Midbrain (tissue), 1 donor: ENCODE data around the gene HEPHL1.
A peak's percentile ranks its signal among the peaks of the same experiment; 100 is the strongest.

ENCODE experiments used
- DNase-seq: peaks from one replicate; lab custom pipeline; 2025; lab: John Stamatoyannopoulos, UW

The HEPHL1 gene

DNA sequence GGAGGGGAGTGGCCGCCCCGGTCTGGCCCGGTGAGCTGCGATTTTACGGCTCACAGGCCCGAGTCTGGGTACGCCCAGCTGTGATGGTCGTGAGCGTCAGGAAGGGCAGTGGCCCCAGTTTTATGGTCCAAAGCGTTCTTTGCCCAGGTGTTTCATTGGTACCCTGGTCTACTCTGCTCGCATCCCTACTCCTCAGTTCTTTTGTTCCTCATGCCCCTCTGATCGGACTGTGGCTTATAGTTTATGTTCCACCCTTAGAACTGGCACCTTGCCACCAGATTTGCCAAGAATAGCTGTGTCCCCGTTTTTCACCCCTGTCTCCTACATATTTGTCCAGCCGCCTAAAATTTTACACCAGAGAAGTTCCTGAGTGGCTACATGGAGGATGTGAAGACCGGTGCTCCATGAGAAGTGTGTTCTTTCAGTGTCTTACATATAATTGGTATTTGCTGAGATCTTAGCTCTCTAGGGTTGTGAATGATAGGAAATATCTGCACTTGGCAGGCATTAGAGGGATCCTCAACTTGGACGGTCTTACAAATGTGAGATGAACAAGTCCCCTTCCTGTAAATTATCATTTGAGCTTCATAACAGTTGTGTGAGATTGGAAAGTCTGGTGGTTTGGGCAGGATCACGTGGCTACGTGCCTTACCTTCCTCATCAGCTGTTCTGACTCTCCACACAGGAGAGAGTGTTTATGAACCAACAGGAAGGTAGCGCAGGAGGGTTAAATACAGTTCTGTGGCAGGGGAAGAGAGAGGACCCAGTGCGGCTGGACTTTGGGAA is 108.6 kb downstream of the HEPHL1 start:
- DNase-seq, result no peak

- DNase-seq, result no peak
Observed at GRCh38 chr11:94130298-94131046, 109.3 kb downstream of the HEPHL1 start.

GRCh38 chr11:94131047-94131717 is 110.0 kb downstream of the HEPHL1 start:
- no peak for DNase-seq

GRCh38 chr11:94131718-94132115 is 110.6 kb downstream of the HEPHL1 start:
- DNase-seq, result no peak

- DNase-seq, result no peak
Observed at GRCh38 chr11:94132152-94132558, 111.0 kb downstream of the HEPHL1 start.

DNA sequence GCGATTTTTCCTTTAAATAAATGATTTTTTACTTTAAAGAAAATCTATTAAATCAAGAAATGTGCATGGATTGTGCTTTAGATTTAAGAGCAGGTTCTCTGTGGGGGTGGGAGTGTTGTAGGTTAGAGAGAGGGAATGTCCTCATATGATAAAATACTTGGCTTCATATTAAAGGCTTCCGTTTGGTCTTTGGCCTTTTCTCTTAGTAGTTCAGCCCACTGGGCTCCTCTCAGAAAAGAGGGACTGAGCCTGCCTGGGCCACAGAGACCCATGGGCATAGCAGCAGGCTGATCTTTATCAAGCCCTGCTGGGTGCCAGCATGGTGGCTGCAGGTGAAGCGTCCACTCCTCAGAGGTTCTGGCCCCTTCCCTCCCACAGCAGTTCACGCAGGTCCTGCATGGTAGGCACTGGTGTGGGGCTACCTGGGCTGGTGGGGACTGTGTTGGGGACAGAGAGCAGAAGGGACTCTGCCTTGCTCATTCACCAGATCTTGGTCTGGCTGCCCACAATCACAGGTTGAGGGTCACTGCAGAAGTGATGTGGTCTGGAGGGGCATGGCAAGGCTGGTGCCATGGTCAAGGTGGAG is 111.8 kb downstream of the HEPHL1 start:
- no peak for DNase-seq

GRCh38 chr11:94133752-94134151 is 112.6 kb downstream of the HEPHL1 start:
- DNase-seq, result no peak

GRCh38 chr11:94134651-94135512 is 113.7 kb downstream of the HEPHL1 start:
- peak; percentile 31 for DNase-seq

DNA sequence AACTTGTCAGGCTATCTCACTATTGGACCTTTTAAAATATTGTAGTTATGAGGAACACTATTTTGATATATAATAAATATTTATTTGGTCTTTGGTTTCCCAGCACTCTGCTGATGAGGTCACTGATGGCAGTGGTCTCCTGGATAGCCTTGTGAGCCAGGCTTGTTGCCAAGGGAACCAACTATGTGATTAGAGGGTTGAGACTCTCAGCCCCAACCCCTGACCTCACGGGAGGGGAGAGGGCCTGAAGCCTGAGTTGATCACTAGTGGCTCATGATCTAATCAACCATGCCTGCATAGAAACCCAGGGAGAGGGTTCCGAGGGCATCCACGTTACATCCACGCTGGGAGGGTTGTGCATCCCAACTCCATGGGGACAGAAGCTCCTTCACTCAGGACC is 118.3 kb downstream of the HEPHL1 start:
- DNase-seq, result no peak

DNA sequence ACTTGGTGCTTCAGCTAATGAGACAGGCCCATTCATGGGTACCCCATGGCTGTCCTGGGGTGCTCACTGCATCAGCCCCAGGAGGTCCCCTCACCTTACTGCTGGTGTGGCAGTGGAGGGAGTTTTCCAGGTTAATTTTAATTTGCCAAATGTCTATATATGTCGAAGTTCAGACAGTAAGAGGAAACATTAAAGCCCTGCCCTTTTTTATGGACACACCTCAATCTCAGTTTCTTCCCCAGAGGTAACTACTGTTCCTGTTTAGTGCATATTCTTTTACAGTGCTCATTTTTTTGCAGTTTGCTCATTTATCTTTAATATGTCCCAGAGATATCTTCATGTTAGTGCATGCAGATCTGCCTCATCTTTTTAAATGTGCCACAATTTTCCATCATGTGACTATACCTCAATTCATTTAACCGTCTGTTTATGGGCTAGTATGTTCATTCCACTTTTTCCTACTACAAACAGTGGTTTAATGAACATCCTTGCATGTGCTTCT is 119.1 kb downstream of the HEPHL1 start:
- no peak for DNase-seq

DNA sequence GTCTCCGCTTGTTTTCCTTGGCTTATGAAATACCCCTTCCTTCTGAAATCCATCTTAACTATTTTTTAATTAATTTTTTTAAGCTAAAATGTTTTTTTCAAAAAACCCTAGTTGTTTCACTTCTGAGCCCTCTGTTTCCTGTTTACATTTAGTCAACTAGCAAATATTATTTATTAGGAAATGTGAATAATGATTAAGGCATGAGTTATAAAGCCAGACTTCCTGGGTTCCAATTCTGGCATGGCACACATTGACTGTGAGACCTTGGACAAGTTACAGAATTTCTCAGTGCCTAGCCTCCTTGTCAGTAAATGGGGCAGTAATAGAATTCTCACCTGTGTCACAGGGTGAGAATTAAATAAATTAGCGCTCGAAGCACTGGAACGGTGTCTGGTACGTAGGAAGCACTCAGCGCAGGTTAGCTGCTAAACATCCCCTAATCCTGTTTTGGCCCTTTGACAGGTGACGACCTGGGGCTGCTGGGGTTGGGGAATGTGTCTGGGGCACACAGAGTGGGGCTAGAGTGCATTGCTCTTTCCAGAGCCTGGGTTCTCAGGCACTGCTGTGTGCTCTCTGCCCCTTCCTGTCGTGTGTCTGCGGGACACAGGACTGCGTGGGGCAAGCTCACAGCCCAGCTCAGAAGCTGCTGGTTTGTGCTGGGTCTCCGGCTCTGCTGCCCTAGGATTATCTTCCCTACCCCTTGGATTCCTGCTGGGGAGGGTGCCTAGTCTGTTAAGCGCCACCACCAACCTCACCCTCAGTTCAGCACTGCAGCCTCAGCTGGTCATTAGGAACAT is 120.6 kb downstream of the HEPHL1 start:
- DNase-seq, result no peak

DNA sequence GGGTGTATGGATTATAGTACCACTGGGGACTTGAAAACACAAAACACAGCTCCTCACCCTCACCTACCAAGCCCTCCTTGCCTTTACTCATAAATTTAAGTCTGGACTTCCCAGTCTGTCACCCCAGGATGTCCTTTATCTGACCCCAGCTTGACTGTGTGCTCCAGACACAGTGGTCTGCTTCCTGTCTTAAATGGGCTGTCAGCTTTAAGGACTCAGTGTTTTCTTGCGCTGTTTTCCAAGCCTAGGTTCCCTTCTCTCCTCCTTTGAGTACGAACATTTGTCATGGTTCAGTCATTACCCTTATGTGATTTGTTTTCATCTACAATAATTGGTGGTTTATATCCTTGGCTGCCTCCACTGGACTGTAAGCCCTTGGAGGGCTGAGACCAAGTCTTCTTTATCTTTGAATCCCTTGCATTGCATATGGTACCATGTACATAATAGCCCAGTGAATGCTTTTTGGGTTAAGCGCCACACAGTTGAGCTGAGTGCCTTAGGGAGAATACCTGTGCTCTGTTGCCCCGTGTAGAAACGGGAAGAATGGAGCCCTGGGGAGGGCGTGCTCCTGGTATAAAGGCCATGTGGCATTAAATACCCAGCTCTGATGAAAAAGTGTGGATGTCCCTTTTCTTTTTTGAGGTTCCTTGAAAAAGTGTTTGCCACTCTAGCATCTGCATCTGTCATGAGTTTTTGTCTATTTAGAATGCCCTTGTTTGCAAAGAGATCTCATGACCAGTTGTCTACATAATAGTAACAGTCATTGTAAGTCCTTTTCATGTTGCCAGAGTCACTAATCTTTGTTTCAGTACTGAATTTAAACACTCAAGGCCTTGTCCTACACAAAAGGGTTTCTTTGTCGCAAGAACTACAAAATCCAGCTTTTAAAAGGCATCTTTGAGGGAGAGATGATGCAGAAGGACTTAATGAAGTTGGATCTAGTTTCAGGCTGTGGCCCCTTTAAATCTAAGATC is 121.4 kb downstream of the HEPHL1 start:
- peak; percentile 41 for DNase-seq

GRCh38 chr11:94144216-94144615 is 123.1 kb downstream of the HEPHL1 start:
- DNase-seq, result no peak

DNA sequence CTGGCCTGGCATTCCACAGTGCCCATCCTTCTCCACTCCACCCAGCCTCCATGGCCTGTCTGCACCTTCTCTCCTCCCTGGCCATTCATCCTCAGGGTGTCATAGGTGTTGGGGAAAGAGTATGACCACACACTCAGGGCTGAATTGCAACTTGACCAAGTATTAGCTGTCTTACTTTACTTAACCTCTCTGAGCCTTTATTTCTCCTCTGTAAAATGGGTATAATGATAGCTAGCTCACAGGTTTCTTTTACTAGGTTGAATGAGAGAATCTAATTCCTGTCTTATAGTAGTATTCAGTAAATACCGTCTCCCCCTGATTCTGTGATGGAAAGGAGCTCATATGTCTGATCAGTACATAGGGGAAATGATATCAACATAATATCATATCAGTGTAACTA is 123.5 kb downstream of the HEPHL1 start:
- DNase-seq, result no peak

GRCh38 chr11:94145431-94145830 is 124.3 kb downstream of the HEPHL1 start:
- DNase-seq, result no peak

DNA sequence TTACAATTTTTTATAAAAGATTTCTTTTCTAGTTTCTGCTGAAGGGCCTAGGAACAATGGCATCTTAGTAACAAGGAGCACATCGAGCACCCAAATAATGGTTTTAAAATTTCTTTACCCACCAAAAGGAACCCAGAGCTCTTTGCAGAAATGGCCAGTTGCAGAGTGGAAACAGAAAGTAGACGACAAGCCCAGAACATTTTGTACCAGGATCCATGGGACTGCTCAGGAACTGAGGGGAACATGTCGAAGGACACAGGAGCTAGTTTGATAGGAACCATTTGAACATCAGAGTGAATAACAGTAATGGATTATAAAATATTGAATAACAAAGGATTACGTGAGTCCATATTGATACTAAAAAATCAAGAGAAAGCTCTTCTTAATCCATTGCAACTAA is 124.8 kb downstream of the HEPHL1 start:
- no peak for DNase-seq

- DNase-seq, result no peak
Observed at GRCh38 chr11:94147433-94147845, 126.3 kb downstream of the HEPHL1 start.

- DNase-seq, result no peak
Observed at GRCh38 chr11:94148189-94148588, 127.0 kb downstream of the HEPHL1 start.

- DNase-seq, result no peak
Observed at GRCh38 chr11:94149431-94150017, 128.4 kb downstream of the HEPHL1 start.
